ENCODE results near the gene HAGH.
"Not testable (repeated sequence)": the region's sequence is repeated elsewhere in the genome, so short reads cannot be mapped to it uniquely, and the experiment has no call there.

Gene HAGH

DNA sequence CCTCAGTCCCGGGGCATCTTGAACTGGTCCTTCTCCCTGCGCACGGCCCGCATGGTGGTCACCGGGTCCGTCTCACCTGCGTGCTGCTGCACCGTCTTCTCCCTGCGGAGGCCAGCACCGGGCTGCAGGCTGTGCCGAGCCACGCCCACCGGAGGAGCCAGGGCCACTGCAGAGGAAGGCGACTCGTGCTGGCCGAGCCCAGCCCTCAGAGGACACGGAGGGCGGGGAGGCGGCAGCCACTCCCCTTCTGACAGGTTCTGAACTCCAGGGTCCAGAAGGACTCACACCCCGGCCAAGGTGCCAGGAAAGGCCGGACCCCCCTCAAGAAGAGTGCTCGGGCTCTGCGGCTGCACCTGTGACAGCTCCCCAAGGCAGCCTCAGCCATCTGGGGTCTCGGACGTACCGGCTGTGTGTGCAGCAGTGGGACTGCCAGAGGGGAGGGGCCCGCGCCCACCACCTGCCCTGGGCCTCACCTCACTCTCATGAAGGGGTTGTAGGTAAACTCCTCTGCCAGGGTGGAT lies 17.3 kb downstream of the HAGH start:
- no peak for DNase-seq

DNA sequence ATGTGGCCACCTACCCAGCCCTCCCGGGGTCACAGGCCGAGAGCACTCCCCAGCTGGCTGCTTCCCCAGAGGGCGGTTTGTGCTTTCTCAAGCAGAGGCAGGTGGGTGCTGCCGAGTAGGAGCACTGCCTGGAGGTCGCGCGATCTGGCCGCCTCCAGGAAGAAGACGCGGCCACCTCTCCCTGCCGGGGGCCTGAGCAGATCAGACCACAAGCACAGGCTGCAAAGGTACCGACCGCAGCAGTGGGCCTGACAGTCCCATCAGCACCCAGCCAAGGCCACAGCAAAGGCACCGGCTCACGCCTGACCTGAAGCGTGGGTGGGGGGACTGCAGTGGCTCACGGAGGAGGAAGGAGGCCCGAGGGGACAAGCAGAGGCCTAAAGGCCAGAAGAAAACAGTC lies 17.9 kb downstream of the HAGH start:
- no peak for DNase-seq

DNA sequence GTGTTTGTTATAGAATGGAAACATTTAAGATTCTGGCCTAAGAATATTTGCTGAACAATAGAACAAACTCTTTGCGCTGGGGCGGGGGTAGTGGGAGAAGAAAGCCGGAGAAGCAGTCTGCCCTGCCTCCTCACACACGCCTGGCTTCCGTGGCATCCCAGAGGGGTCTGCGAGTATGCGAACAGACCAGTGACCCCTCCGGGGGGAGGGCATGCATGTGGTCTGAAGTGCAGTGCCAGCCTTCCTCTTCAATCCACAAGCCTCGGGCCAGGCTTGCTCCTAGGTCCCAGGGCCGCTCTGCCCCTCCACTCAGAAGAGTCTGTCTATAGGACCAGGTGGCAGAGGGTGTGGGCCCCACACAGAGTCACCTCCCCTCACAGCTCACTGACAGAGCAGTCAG lies 19.0 kb downstream of the HAGH start:
- DNase-seq: no peak

DNA sequence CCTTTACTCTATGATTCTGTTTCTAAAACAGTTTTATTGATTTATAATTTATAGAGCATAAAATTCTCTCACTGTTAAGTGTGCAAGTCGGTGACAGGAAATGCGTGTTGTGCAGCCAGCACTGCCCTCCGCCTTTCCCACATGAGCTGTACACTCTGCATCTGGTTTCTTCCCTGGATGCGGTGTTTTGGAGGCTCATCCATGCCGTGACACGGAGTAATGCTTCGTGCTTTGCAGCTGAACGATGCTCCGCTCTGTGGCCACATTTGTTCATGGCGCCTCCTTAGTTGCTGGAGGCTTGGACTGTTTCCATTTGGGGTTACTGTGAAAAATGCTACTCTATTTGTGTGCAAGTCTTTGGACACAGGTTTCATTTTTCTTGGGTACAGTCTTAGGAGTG lies 25.9 kb downstream of the HAGH start:
- DNase-seq: no peak

DNA sequence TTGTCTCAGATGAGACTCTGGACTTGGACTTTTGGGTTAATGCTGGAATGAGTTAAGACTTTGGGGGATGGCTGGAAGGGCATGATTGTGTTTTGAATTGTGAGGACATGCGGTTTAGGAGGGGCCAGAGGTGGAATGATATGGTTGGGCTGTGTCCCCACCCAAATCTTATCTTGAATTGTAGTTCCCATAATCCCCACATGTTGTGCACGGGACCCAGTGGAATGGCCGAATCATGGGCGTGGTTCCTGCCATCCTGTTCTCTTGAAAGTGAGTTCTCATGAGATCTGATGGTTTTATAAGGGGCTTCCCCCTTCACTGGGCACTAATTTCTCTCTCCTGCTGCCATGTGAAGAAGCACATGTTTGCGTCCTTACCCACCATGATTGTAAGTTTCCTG lies 27.4 kb downstream of the HAGH start:
- DNase-seq: not testable (repeated sequence)

DNA sequence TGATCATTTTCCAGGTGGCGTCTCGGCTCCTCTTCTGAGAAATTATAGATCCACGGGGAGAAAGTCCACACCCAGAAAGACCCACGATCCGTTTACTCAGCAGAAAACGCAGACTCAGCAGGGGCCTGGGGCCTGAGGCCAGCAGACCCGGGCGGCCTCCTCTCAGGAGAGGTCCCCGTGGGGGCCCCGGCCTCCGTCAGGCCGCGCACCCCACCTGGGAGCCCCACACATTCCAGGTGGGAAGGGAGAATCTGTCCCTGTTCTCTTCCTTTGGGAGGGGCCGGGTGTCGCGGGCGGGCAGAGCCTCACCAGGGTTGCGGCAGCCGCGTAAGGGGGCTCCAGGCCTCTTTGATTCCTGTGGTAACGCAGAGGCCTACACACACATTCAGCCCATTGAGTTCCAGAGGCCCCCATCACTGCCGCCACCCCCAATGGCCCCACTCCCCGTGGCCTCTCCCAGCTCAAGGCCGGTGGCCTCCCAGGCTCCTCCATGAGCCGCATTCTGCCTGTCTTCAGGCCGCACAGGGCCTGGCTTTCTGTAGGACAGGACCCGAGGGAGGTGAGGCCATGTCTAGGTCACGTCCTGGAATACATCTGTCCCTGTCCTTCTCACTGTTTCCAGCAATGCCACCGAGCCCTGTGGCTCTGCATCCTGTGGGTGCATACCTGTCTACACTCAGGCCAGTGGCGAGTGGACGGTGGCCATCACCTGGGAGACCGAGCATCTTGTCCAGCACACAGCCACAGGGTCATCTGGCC lies 31.5 kb downstream of the HAGH start:
- DNase-seq: no peak

DNA sequence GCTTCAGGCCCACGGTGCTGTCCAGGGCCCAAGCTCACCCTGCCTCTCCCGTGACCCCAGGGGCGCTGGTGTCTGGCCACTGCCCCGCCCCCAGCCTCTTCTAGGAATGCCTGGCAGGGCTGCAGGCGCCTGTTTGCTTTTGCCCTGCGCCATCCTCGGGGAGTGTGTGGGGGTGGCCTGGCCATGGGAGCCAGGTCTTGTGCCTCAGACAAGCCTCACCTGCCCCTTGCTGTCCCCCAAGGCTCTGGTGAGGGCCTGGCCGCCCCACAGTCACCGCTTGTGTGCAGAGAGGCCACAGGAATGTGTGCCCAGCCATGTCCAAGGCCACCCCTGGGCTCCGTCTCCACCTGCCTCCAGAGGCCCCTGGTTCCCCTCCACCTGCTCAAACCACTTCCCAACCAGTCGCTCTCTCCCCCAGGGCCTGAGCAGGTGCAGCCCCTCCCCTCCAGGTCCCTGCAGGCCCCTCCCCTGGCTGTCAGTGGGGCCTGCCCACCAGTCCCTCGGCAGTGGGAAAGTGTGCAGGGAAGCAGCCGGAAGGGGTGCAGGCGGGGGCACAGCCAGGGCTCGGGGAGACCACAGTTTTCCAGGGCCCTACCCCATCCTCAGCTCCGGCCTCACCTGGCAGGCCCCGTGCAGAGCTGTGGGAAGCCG lies 32.3 kb downstream of the HAGH start:
- no peak for DNase-seq

DNA sequence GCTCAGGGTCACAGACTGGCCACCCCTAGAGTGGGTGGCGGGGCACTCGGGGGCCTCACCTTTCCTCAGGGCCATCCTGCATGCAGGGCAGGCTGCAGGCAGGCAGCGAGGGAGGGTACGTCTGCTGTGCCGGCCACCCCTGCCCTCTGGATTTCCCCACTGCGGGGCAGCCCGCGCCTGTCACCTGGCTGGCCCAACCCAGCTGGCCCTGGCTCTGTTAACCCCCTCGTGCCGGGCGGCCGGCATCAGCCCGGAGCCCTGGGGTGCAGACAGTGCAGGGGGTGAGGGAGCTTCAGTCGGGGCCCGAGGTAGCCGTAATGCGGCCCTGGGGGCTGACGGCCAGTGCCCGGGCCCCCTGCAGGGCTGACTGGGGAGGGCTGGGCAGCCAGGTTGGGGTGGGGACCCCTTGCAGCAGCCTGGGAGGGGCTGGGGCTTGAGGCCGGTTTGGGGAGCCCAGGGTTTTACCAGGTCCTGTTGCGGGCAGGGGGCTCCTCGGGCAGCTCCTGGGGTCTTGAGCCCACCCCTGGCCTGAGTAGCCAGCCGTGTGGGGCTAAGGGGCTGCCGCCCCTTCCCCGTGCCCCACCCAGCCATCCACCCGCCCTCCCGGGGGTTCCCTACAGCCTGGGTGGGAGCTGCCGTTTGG lies 32.9 kb downstream of the HAGH start, which contains the start of gene IGFALS:
TSS of gene IGFALS (minus strand) at position 128 of the 643 bp plus-strand sequence. CDS start at position 75, 53 bp downstream.
- no peak for DNase-seq

DNA sequence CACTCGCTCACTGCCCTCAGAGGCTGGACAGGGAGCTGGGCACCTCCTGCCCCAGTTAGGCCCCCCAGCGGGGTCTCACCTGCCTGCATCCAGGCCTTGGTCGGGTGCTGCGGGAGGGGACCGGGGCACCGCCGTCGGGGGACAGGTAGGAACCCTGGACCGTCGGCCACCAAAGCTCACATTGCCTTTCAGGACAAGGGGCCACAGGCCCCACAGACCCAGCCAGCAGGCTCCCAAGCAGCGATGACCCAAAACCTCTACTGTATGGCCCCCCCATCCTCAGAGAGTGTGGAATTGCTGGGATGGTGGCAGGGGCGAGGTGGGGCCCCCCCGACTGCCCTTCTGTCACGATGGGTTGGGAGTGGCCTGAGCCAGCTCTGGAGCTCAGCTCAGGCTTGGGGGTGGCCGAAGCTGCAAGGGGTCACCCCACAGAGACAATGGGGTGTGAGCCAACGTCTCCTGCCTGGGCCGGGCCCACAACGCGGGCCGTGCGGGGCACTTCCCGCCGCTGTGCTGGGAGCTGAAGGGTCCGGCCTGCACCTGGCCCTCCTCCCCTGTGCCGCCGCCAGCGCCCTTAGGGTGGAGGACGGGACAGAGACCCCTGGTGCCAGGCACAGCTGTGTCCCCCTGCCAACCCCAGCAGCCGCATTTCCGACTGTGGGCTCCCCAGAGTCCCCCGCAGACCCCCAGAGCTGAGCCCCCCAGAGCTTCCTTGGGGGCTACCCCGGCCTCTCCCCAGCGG lies 33.6 kb downstream of the HAGH start:
- DNase-seq: no peak

DNA sequence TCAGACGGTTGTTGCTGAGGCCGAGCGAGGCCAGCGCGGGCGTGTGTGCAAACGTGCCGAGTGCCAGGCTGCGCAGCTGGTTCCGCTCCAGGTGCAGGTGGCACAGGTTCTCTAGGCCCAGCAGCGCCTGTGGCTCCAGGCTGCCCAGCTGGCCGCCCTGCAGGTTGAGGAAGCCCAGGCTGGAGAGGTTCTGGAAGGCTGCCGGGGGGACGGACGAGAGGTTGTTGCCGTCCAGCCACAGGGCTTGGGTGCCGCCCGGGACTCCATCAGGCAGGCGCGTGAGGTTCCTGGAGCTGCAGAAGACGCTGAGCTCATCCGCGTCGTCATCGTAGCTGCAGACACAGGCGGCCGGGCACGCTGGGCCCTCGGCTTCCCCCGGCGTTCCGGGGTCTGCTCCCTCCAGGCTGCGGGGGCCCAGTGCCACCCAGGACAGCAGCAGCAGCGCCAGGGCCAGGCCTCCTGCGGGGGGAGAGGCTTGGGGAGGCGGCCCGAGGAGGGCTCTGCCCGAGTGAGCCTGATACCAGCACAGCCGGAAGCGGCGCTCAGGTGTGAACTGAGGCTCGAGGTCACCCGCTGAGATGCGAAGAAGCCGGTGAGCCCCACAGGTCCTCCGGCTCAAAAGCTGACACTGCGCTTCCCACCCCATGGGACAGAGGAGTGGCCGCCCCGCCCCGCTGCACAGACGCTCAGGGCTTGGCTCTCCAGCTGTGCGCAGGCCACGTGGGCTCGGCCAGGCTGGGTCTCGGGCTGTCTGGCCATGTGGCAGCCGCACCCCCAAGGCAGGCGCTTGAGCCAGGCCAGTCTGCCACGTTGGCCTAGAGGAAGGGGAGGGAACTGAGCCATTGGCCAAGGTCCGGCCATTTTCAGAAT lies 34.4 kb downstream of the HAGH start:
- DNase-seq: no peak

DNA sequence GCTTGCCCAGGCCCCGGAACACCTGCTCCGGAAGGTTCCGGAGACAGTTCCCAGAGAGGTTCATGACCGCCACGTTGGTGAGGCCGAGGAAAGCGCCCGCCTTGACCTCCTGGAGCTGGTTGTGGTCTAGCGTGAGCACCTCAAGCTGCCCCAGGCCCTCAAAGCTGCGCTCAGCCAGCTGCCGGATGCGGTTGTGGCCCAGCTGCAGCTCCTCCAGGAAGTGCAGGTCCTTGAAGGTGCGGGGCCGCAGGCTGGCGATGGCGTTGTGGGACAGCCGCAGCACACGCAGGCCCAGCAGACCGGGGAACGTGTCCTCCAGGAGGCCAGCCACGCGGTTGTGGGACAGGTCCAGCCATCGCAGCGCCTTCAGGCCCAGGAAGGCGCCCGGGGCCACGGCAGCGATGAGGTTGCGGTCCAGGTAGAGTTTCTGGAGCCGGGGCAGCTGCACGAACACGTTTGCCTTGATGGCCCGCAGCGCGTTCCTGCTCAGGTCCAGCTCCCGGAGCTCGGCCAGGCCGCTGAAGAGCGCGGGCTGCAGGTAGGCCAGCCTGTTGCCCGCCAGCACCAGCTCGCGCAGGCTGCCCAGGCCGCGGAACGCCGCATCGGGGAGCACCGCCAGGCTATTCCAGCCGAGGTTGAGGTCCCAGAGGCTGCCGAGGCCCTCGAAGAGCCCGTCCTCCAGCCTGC lies 35.2 kb downstream of the HAGH start:
- no peak for DNase-seq

DNA sequence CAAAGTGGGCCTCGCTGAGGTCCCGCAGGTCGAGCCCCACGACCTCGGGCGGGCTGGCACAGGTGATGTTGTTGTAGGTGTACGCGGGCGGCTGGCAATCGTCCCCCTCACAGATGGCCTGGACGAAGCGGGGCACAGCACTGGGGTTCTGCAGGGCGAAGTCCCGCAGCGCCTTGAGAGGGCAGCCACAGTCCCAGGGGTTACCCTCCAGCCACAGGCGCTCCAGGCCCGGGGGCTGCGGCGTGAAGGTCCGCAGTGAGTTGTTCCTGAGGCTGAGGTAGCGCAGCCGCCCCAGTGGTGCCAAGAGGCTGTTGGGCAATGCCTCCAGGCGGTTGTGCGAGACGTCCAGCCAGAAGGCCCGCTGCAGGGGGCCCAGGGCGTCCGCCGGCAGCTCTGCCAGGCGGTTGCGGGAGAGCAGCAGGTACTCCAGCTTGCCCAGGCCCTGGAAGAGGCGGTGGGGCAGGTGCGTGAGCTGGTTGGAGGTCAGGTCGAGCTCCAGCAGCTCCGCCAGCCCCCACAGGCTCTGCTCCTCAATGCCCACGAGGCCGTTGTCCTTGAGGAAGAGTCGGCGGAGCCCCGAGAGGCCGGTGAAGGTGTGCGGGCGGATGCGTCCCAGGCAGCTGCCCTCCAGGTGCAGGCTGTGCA lies 35.9 kb downstream of the HAGH start:
- DNase-seq: no peak

DNA sequence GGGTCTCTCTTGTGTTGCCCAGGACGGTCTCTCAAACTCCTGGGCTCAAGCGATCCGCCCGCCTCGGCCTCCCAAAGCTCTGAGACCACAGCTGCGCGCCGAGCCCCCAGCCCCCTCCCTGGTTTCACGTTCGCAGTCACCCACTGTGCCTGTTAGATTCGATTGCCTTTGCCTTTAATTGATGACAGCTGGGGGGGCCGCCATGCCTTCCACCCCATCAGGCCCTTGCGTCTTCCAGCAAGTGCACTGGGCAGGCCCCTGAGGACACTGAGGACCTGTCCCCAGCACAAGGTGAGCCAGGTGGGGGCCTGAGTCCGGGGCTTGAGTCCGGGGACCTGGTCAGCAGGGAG lies 36.4 kb downstream of the HAGH start:
- DNase-seq: no peak

DNA sequence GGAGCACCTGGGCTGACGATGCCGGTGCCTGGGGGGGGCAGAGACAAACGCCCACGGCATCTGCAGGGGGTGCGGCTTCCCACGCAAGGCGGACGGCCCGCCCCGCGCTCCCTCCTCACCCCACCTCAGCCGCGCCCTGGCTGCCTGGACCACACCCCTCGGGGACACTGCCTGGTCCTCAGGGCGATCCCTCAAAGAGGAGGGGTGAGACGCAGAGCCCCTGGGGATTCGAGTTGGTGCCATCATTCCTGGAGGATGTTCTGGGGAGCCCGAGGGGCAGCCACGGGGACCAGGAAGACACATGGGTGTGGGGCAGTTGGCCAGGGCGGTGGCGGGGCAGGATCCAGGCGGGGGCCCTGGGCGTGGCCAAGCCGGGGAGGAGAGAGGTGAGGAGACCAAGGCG lies 37.0 kb downstream of the HAGH start:
- no peak for DNase-seq

DNA sequence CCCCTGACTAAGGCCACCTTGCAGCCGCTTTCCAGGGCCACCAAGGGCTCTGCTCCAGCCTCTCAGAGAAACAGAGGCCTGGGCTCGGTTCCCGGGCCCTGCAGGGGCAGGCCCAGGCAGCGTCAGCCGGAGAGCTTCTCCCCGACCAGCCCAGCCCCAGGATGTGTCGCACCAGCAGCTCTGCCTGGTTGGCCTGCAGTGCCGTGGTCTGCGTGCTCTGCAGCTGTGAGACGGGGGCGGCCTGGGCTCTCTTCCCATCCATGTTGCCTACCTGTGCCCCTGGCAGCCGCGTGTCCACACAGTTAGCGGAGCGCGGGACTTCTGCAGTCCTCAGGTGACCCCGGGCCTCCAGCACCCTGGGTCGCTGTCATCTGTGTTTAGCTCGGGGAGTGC lies 37.9 kb downstream of the HAGH start:
- no peak for DNase-seq

DNA sequence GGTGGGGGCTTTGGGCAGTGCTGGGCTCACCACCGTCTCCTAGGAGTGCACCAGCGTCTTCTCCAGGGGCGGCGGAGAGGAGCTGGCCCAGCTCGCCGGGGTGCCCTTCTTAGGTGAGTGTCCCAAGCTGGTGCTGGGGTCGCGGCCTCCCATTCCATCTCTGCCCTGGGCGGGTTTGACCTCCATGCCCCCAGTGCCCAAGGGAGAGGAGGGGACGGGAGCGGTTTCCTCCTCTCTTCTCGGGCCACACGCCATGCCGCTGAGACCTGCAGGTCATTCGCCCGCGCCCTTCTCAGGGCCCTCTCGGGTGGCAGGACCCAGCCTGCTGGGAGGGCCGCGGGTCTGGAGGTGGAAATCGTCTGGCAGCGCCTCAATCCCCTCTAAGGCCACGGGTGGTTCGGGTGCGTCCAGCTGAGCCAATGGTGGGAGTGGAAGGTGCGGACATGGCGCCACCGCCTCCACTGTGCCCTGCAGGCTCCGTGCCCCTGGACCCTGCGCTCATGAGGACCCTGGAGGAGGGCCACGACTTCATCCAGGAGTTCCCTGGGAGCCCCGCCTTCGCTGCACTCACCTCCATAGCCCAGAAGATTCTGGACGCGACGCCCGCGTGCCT lies 38.4 kb downstream of the HAGH start:
- DNase-seq: no peak

DNA sequence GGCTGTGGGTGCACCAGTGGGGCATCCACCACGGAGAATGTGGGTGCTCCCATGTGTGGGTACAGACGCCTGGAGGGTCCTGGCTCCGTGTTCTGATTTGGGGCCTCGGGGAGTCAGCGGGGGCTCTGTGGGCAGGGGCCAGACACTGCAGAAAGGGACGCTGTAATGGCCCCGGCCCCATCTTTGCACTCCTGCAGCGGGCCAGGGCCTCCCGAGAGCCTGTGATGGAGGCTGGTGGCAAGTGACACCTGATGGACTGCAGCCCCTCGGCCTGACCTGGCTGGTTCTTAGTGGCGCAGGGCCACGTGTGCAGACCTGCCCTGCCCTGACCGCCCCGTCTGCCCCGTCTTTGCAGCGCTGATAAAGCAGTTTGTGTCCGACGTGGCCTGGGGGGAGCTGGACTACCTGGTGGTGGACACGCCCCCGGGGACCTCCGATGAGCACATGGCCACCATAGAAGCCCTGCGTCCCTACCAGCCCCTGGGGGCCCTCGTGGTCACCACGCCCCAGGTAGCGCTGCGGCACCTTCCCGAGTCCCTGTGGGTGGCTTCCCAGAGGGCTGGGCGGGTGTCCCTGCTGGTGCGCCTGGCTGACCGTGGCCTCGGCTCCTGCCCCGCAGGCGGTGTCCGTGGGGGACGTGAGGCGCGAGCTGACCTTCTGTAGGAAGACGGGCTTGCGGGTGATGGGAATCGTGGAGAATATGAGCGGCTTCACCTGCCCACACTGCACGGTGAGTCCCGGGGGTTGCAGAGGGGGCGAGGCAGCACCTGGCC lies 39.1 kb downstream of the HAGH start:
- no peak for DNase-seq

DNA sequence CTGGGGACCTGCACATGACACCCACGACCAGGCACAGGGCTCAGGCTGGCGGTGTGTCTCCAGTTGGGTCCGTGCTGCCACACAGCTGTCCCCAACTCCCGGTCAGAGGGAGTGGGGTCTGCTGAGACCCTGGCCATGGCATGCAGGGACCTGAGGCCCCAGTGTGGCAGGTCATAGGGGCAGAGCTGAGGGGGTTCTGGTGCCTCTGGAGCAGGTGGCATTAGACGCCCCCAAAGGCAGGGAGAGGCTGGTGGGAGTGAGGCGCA lies 39.6 kb downstream of the HAGH start:
- no peak for DNase-seq

DNA sequence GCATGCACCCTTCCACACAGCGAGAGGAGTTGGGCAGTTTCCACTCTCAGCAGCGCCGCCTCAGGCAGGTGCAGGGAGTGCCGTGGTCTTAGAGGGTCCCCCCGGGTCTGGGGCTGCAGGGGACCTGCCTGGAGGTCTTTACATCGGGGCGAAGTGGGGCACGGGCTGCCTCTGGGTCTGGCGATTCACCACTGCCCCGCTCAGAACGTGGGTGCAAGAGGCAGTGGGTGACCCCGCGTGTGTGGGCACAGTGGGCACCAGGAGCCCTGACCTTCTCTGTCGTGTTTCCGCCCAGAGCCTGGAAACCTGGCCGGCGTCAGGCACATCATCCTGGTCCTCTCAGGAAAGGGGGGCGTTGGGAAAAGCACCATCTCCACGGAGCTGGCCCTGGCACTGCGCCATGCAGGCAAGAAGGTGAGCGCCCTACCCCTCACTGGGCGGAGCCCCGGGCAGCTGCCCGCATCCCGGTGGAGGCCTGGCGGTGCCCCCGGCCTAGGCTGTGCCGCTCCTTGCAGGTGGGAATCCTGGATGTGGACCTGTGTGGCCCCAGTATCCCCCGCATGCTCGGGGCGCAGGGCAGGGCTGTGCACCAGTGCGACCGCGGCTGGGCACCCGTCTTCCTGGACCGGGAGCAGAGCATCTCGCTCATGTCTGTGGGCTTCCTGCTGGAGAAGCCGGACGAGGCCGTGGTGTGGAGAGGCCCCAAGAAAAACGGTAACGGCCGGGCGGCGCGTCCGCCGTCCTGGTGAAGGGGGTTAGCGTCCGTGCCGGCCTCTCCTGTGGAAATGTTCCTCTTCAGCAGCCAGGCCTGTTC lies 40.2 kb downstream of the HAGH start:
- DNase-seq: no peak
